B cell (primary cell): ENCODE results near the gene GON4L. TPM values are rescaled to one million over a fixed set of nuclear protein-coding genes. Genes with fewer than 3 reads are reported as not detected.

Source experiments
- ATAC-seq: fragments of 200-7000 bp; cut with Tn5 transposase; one replicate; pipeline ENCODE4 v1.10.0; 2021; ENCODE audit warnings: low read depth, mild to moderate bottlenecking, moderate number of reproducible peaks, moderate library complexity
- CTCF ChIA-PET: fragments of 350-600 bp; sonication (Branson Sonifier 250); formaldehyde crosslinking; loops from one replicate; lab custom pipeline; 2021; ENCODE audit warnings: antibody characterized with exemption, inconsistent platforms; lab: Charles Lee
- POLR2A ChIA-PET: fragments of 350-600 bp; sonication (Branson Sonifier 250); formaldehyde crosslinking; loops from one replicate; lab custom pipeline; 2021; ENCODE audit warnings: antibody characterized with exemption; lab: Charles Lee
- DNase-seq: peaks from one replicate; pipeline ENCODE4 v3.0.0; 2013
- H2AFZ ChIP-seq: 2 replicates; pipeline ENCODE4 v1.6.1; 2012; ENCODE audit warnings: mild to moderate bottlenecking, low read depth, low read length; ENCODE audit not compliant: insufficient read depth, poor library complexity, severe bottlenecking
- H3K27ac ChIP-seq, 2 donors: 1 replicate in 1 of 2; 2 replicates in 1 of 2; pipeline ENCODE4 v1.5.1; 2012 to 2013; ENCODE audit warnings: low read length in 2 of 2, mild to moderate bottlenecking in 2 of 2, moderate library complexity in 1 of 2
- H3K27me3 ChIP-seq, 4 experiments: fragments of 200-600 bp in 1 of 4; sonication (generic) in 1 of 4; replicated peaks in 1 of 4; 1 replicate in 2 of 4; 2 replicates in 2 of 4; pipeline versions ENCODE4 v1.6.1 to v1.7.0; 2013 to 2016; ENCODE audit warnings: low read length in 3 of 4, mild to moderate bottlenecking in 2 of 4, mixed read lengths in 1 of 4, moderate library complexity in 1 of 4; ENCODE audit not compliant: insufficient read depth in 4 of 4, control insufficient read depth in 3 of 4; ENCODE audit errors: control extremely low read depth in 1 of 4
- H3K36me3 ChIP-seq, 2 experiments: replicated peaks in 1 of 2; 1 replicate in 1 of 2; 2 replicates in 1 of 2; pipeline versions ENCODE4 v1.6.1 to v1.7.1; 2013; ENCODE audit warnings: low read length in 1 of 2; ENCODE audit not compliant: insufficient read depth in 2 of 2, control insufficient read depth in 1 of 2; ENCODE audit errors: control extremely low read depth in 1 of 2, extremely low read depth in 1 of 2
- H3K4me1 ChIP-seq, 2 donors: fragments of 200-600 bp in 1 of 2; sonication (generic) in 1 of 2; 1 replicate in 1 of 2; 2 replicates in 1 of 2; pipeline versions ENCODE4 v1.5.1 to v1.6.1; 2013 to 2017; ENCODE audit warnings: low read length in 2 of 2; ENCODE audit not compliant: control insufficient read depth in 2 of 2, insufficient read depth in 2 of 2
- H3K4me2 ChIP-seq: replicated peaks from 2 replicates; pipeline ENCODE3; 2012; ENCODE audit warnings: mild to moderate bottlenecking, low read depth, low read length; ENCODE audit not compliant: poor library complexity, severe bottlenecking
- H3K4me3 ChIP-seq, 5 experiments: fragments of 200-600 bp in 1 of 5; sonication (generic) in 1 of 5; 1 replicate in 3 of 5; 2 replicates in 2 of 5; pipeline versions ENCODE4 v1.5.1 to v1.7.0; 2011 to 2016; ENCODE audit warnings: low read length in 4 of 5, mild to moderate bottlenecking in 4 of 5, low read depth in 2 of 5, control low read depth in 1 of 5, moderate library complexity in 1 of 5; ENCODE audit not compliant: insufficient read depth in 1 of 5; ENCODE audit errors: control extremely low read depth in 1 of 5, extremely low read depth in 1 of 5
- H3K79me2 ChIP-seq: fragments of 200-600 bp; sonication (generic); one replicate; pipeline ENCODE4 v1.6.0; 2016; ENCODE audit warnings: low read length; ENCODE audit not compliant: control insufficient read depth, insufficient read depth
- H3K9ac ChIP-seq: fragments of 200-600 bp; sonication (generic); 2 replicates; pipeline ENCODE4 v1.6.1; 2017; ENCODE audit warnings: mild to moderate bottlenecking, low read length, moderate library complexity
- H3K9me3 ChIP-seq, 3 donors: one replicate each; pipeline versions ENCODE4 v1.6.1 to v1.7.1; 2013; ENCODE audit warnings: low read length in 2 of 3; ENCODE audit not compliant: control insufficient read depth in 2 of 3, insufficient read depth in 1 of 3; ENCODE audit errors: control extremely low read depth in 1 of 3
- H4K20me1 ChIP-seq: 2 replicates; pipeline ENCODE4 v1.6.0; 2012; ENCODE audit warnings: mild to moderate bottlenecking, low read length; ENCODE audit not compliant: insufficient read depth, control insufficient read depth, poor library complexity, severe bottlenecking
- H3K27ac Mint-ChIP-seq: one replicate; pipeline ENCODE4 v1.8.0; 2021; ENCODE audit warnings: mixed read lengths
- H3K27me3 Mint-ChIP-seq: one replicate; pipeline ENCODE4 v1.8.0; 2021; ENCODE audit warnings: mixed read lengths
- H3K4me1 Mint-ChIP-seq: one replicate; pipeline ENCODE4 v1.8.0; 2021; ENCODE audit warnings: mixed read lengths
- H3K4me3 Mint-ChIP-seq: one replicate; pipeline ENCODE4 v1.8.0; 2021; ENCODE audit warnings: mixed read lengths
- H3K9me3 Mint-ChIP-seq: one replicate; pipeline ENCODE4 v1.8.0; 2022; ENCODE audit warnings: mixed read lengths; ENCODE audit not compliant: insufficient read depth
- EZH2 ChIP-seq: IDR thresholded peaks from 2 replicates; pipeline ENCODE4 v1.6.1; 2012; ENCODE audit warnings: borderline replicate concordance, low read depth, mild to moderate bottlenecking, moderate library complexity, low read length; ENCODE audit not compliant: insufficient read depth, poor library complexity, severe bottlenecking
- WGBS: methylation state at CpG from one replicate; pipeline ENCODE4 v1.1.5; 2013; ENCODE audit warnings: missing lambda C conversion rate; ENCODE audit not compliant: insufficient coverage; 5-methylcytosine and 5-hydroxymethylcytosine counted together
- intact Hi-C: fragments of 100-400 bp; cut with micrococcal nuclease; formaldehyde crosslinking; loops from one replicate; pipeline ENCODE4 v1.10.0; 2022
- polyA plus RNA-seq: library from polyadenylated mRNA; depleted of rRNA; stranded (reverse); fragments of >200 nt; gene quantifications from 2 replicates; pipeline ENCODE4 v1.2.3, GENCODE V29; 2012
- total RNA-seq, 2 donors: library from RNA; stranded (reverse); fragments of 120-200 nt in 1 of 2; gene quantifications; 1 replicate in 1 of 2; 2 replicates in 1 of 2; pipeline versions ENCODE4 v1.2.3 to v1.2.4, GENCODE V29; 2013 to 2022
- TF ChIP-seq, protein P1 (sequence below): fragments of 200-600 bp; IDR thresholded peaks from one replicate; pipeline ENCODE4 v1.8.0; 2022; ENCODE audit warnings: antibody characterized with exemption, mild to moderate bottlenecking

The GON4L gene
- total and polyA plus RNA-seq, 2 donors (not counting 1 experiment from before 2014, with no cell fraction given), result 54.4 to 127 TPM

DNA sequence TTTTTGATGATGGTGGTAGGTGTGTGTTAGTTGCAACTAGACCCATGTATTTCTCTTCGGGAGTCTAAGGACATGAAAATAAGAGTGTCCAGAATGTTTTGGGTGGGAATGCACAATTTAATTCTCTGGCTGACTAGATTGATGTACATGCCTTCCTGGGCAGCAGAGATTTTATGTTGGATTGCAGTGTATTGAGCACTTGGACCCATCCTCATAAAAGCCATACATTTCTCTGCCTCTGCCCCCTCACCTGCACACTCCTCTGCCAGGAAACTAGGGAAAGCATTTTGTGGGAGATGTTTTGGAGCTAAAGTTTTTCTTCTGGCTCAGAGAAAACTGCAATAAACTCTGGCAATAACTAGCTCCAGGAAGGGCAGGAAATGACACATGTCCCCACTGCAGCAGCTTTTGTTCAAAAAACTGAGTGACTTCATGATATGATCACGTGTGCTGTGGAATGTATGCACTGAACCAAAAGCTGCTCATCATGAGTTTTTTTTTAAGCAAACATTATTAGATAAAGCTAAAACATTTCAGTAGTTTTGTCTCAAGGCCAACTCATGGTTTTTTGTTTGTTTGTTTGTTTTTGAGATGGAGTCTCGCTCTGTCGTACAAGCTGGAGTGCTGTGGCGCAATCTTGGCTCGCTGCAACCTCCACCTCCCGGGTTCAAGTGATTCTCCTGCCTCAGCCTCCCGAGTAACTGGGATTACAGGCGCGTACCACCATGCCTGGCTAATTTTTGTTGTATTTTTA, 36.6 kb upstream of the GON4L start:
- Histone ChIP-seq H4K20me1 (no peaks in the 10 kb centered on the region), H2AFZ (no peak overlapping the region), H3K36me3 (peaks cover 0 to 4% of the 10 kb centered on the region in 2 experiments), H3K9ac (no peak overlapping the region), H3K79me2 (no peaks in the 10 kb centered on the region), H3K4me3 (no peak overlapping the region), H3K27ac (no peak overlapping the region), H3K27me3 (no peaks in the 10 kb centered on the region), H3K9me3 (no peaks in the 10 kb centered on the region), H3K4me2 (no peak overlapping the region), H3K4me1 (no peaks in the 10 kb centered on the region)
- ATAC-seq, result no peak
- TF ChIP-seq, protein P1, sequence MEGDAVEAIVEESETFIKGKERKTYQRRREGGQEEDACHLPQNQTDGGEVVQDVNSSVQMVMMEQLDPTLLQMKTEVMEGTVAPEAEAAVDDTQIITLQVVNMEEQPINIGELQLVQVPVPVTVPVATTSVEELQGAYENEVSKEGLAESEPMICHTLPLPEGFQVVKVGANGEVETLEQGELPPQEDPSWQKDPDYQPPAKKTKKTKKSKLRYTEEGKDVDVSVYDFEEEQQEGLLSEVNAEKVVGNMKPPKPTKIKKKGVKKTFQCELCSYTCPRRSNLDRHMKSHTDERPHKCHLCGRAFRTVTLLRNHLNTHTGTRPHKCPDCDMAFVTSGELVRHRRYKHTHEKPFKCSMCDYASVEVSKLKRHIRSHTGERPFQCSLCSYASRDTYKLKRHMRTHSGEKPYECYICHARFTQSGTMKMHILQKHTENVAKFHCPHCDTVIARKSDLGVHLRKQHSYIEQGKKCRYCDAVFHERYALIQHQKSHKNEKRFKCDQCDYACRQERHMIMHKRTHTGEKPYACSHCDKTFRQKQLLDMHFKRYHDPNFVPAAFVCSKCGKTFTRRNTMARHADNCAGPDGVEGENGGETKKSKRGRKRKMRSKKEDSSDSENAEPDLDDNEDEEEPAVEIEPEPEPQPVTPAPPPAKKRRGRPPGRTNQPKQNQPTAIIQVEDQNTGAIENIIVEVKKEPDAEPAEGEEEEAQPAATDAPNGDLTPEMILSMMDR, result no peak
- no peak for TF ChIP-seq EZH2
- Mint-ChIP-seq H3K9me3 (no peaks in the 10 kb centered on the region), H3K4me1 (no peaks in the 10 kb centered on the region), H3K4me3 (no peak overlapping the region), H3K27me3 (no peaks in the 10 kb centered on the region), H3K27ac (no peak overlapping the region)
- intact Hi-C loops, result no loop called here
- CTCF ChIA-PET, result interaction anchor here (0.7 kb wide), 2 partner anchors 31 to 199 kb away, joined by 3 to 4 read pairs; no protein-coding TSS in a partner anchor
- DNase-seq, result no peak
- 80% methylated on average over 7 of the region's 10 CpGs for whole genome bisulfite sequencing
- POLR2A ChIA-PET, result interaction anchor here (0.6 to 0.7 kb wide), 3 partner anchors 28 to 51 kb away, joined by 4 to 5 read pairs (median 5); no protein-coding TSS in a partner anchor

DNA sequence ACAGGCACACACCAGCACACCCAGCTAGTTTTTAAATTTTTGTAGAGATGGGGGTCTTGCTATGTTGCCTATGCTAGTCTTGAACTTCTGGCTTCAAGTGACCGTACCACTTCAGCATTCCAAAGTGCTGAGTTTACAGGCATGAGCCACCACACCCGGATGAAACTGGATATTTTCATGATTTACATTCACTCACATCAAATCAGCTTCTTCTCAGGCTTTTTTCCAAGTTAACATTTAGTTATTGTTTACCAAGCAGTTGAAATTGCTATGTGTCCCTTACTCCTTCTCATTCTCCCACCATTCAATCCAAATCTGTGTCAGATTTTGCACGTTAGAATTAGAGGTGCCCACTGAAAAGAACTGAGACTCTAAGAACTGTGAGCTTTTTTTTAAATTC, 35.8 kb upstream of the GON4L start:
- Histone ChIP-seq H3K27ac (no peak overlapping the region), H3K9ac (no peak overlapping the region), H3K4me1 (no peaks in the 10 kb centered on the region), H3K27me3 (no peaks in the 10 kb centered on the region), H3K4me3 (no peak overlapping the region), H3K36me3 (peaks cover 0 to 3% of the 10 kb centered on the region in 2 experiments), H4K20me1 (no peaks in the 10 kb centered on the region), H3K79me2 (no peaks in the 10 kb centered on the region), H3K9me3 (no peaks in the 10 kb centered on the region), H3K4me2 (no peak overlapping the region), H2AFZ (no peak overlapping the region)
- CTCF ChIA-PET, result no interaction called here
- TF ChIP-seq, protein P1, result no peak
- TF ChIP-seq EZH2, result no peak
- Mint-ChIP-seq H3K9me3 (no peaks in the 10 kb centered on the region), H3K27me3 (no peaks in the 10 kb centered on the region), H3K4me3 (no peak overlapping the region), H3K27ac (no peak overlapping the region), H3K4me1 (no peaks in the 10 kb centered on the region)
- intact Hi-C loops, result no loop called here
- no peak for ATAC-seq
- 86% methylated on average over 1 of the region's 3 CpGs for WGBS
- DNase-seq, result no peak
- POLR2A ChIA-PET, result no interaction called here
